GM23338 (cell line): ENCODE measurements around the gene AFF2. TPM values are rescaled to one million over a fixed set of nuclear protein-coding genes. Genes with fewer than 3 reads are reported as not detected.

Source experiments
- ATAC-seq: fragments of 200-7000 bp; cut with Tn5 transposase; 3 replicates; pipeline ENCODE4 v1.9.1; 2020
- DNase-seq: peaks from one replicate; pipeline ENCODE4 v3.0.0-alpha.2; 2015; ENCODE audit warnings: low spot score
- H2AFZ ChIP-seq: fragments of 200-600 bp; sonication (generic); 2 replicates; pipeline ENCODE4 v1.8.0; 2016; ENCODE audit warnings: antibody characterized with exemption, mild to moderate bottlenecking, moderate library complexity
- H3F3A ChIP-seq: fragments of 200-600 bp; sonication (generic); replicated peaks from 2 replicates; pipeline ENCODE4 v1.8.0; 2017; ENCODE audit warnings: antibody characterized with exemption, mixed run types, low read depth
- H3K27ac ChIP-seq: fragments of 200-600 bp; sonication (generic); 2 replicates; pipeline ENCODE4 v1.6.1; 2016; ENCODE audit warnings: low read depth
- H3K27me3 ChIP-seq: fragments of 200-600 bp; sonication (generic); 2 replicates; pipeline ENCODE4 v1.8.0; 2016; ENCODE audit warnings: mild to moderate bottlenecking, mixed run types, moderate library complexity; ENCODE audit not compliant: insufficient read depth
- H3K36me3 ChIP-seq: fragments of 200-600 bp; sonication (generic); 2 replicates; pipeline ENCODE4 v1.8.0; 2016; ENCODE audit warnings: mild to moderate bottlenecking; ENCODE audit not compliant: insufficient read depth
- H3K4me1 ChIP-seq: fragments of 200-600 bp; sonication (generic); 2 replicates; pipeline ENCODE4 v1.8.0; 2016; ENCODE audit warnings: mild to moderate bottlenecking, moderate library complexity; ENCODE audit not compliant: insufficient read depth
- H3K4me2 ChIP-seq: fragments of 200-600 bp; sonication (generic); 2 replicates; pipeline ENCODE4 v1.7.1; 2017; ENCODE audit warnings: mixed run types
- H3K4me3 ChIP-seq: fragments of 200-600 bp; sonication (generic); 2 replicates; pipeline ENCODE4 v1.6.1; 2016; ENCODE audit warnings: mixed run types
- H3K79me2 ChIP-seq: fragments of 200-600 bp; sonication (generic); replicated peaks from 2 replicates; pipeline ENCODE4 v1.8.0; 2017; ENCODE audit warnings: mild to moderate bottlenecking; ENCODE audit not compliant: insufficient read depth
- H3K9me2 ChIP-seq: fragments of 200-600 bp; sonication (generic); 2 replicates; pipeline ENCODE4 v1.8.0; 2017; ENCODE audit not compliant: insufficient read depth
- H4K20me1 ChIP-seq: fragments of 200-600 bp; sonication (generic); replicated peaks from 2 replicates; pipeline ENCODE4 v1.8.0; 2017; ENCODE audit warnings: mild to moderate bottlenecking; ENCODE audit not compliant: insufficient read depth
- H3K27ac Mint-ChIP-seq: 2 replicates; pipeline ENCODE4 v1.8.0; 2020; ENCODE audit warnings: inconsistent platforms, mild to moderate bottlenecking, moderate library complexity, mixed read lengths
- H3K27me3 Mint-ChIP-seq: 3 replicates; pipeline ENCODE4 v1.8.0; 2022; ENCODE audit warnings: low read depth, mild to moderate bottlenecking, moderate library complexity, mixed read lengths, inconsistent platforms; ENCODE audit not compliant: insufficient read depth, poor library complexity
- H3K36me3 Mint-ChIP-seq: 3 replicates; pipeline ENCODE4 v1.8.0; 2021; ENCODE audit warnings: low read depth, mild to moderate bottlenecking, inconsistent platforms, moderate library complexity, mixed read lengths
- H3K4me1 Mint-ChIP-seq: 3 replicates; pipeline ENCODE4 v1.8.0; 2020; ENCODE audit warnings: mild to moderate bottlenecking, inconsistent platforms, mixed read lengths
- H3K4me3 Mint-ChIP-seq: 3 replicates; pipeline ENCODE4 v1.8.0; 2021; ENCODE audit warnings: moderate library complexity, mild to moderate bottlenecking, inconsistent platforms, mixed read lengths
- H3K9me3 Mint-ChIP-seq: 3 replicates; pipeline ENCODE4 v1.8.0; 2020; ENCODE audit warnings: moderate library complexity, mild to moderate bottlenecking, inconsistent platforms, mixed read lengths
- CREB1 ChIP-seq: fragments of 250-450 bp; sonication (Bioruptor Pico); IDR thresholded peaks from 2 replicates; pipeline ENCODE4 v1.5.0; 2020; ENCODE audit warnings: low read depth, mild to moderate bottlenecking, moderate library complexity
- CTCF ChIP-seq, 2 experiments: fragments of 200-600 bp in 1 of 2; sonication (generic) in 1 of 2; conservative IDR thresholded peaks; 2 replicates each; pipeline versions ENCODE4 v1.5.1 to v1.6.1; 2016 to 2017; ENCODE audit warnings: antibody characterized with exemption in 2 of 2, low read depth in 2 of 2, mild to moderate bottlenecking in 2 of 2, moderate library complexity in 1 of 2
- ETS1 ChIP-seq: IDR thresholded peaks from 2 replicates; pipeline ENCODE4 v1.6.1; 2016; ENCODE audit warnings: antibody characterized with exemption
- EZH2 ChIP-seq: fragments of 200-600 bp; sonication (generic); IDR thresholded peaks from one replicate; pipeline ENCODE4 v1.8.0; 2017; ENCODE audit warnings: antibody characterized with exemption, mild to moderate bottlenecking, low read depth; ENCODE audit not compliant: unreplicated experiment
- EZH2phosphoT487 ChIP-seq: fragments of 200-600 bp; sonication (generic); IDR thresholded peaks from one replicate; pipeline ENCODE4 v1.8.1; 2018; ENCODE audit warnings: antibody characterized with exemption; ENCODE audit not compliant: unreplicated experiment
- JUNB ChIP-seq: IDR thresholded peaks from one replicate; pipeline ENCODE4 v1.6.1; 2016; ENCODE audit warnings: antibody characterized with exemption; ENCODE audit not compliant: unreplicated experiment
- NANOG ChIP-seq: IDR thresholded peaks from 2 replicates; pipeline ENCODE4 v1.6.1; 2016; ENCODE audit warnings: antibody characterized with exemption, borderline replicate concordance
- POLR2AphosphoS5 ChIP-seq: IDR thresholded peaks from 2 replicates; pipeline ENCODE4 v1.6.1; 2016; ENCODE audit warnings: antibody characterized with exemption, low read depth
- STAT1 ChIP-seq: IDR thresholded peaks from one replicate; pipeline ENCODE4 v1.6.1; 2016; ENCODE audit warnings: antibody characterized with exemption; ENCODE audit not compliant: unreplicated experiment
- ZNF114 ChIP-seq: fragments of 250-450 bp; sonication (Bioruptor Pico); IDR thresholded peaks from 2 replicates; pipeline ENCODE4 v1.5.0; 2020; ENCODE audit warnings: mild to moderate bottlenecking, moderate library complexity
- ZNF331 ChIP-seq: fragments of 250-450 bp; sonication (Bioruptor Pico); IDR thresholded peaks from 2 replicates; pipeline ENCODE4 v1.5.0; 2020; ENCODE audit warnings: low read depth, mild to moderate bottlenecking, moderate library complexity
- polyA plus RNA-seq: library from polyadenylated mRNA; unstranded; fragments of >200 nt; fragmentation: Nextera tagmentation; extraction: Ambion mirVana; gene quantifications from 2 replicates; pipeline ENCODE4 v1.2.1, GENCODE V29; 2016
- total RNA-seq: library from RNA; depleted of rRNA; stranded (reverse); fragments of >200 nt; shearing (Covaris generic); gene quantifications from 2 replicates; pipeline ENCODE4 v1.2.3, GENCODE V29; 2014
- TF ChIP-seq, protein P1 (sequence below): IDR thresholded peaks from one replicate; pipeline ENCODE4 v1.6.1; 2018; ENCODE audit warnings: antibody characterized with exemption; ENCODE audit not compliant: unreplicated experiment
- TF ChIP-seq, protein P2 (sequence below): fragments of 250-450 bp; sonication (Bioruptor Pico); IDR thresholded peaks from 2 replicates; pipeline ENCODE4 v1.5.0; 2020; ENCODE audit warnings: mild to moderate bottlenecking, moderate library complexity

Gene AFF2
- total and polyA plus RNA-seq, 2 experiments from 2014 or later: 1.6 to 5.8 TPM

GRCh38 chrX:148872881-148873280, 372.5 kb downstream of the AFF2 start:
- Histone ChIP-seq H3F3A (no peaks in the 10 kb centered on the region), H3K4me3 (no peak overlapping the region), H3K4me1 (no peaks in the 10 kb centered on the region), H3K79me2 (no peaks in the 10 kb centered on the region), H3K9me2 (no peaks in the 10 kb centered on the region), H3K4me2 (no peak overlapping the region), H4K20me1 (no peaks in the 10 kb centered on the region), H3K27ac (no peak overlapping the region), H3K27me3 (no peaks in the 10 kb centered on the region), H2AFZ (no peak overlapping the region), H3K36me3 (no peaks in the 10 kb centered on the region)
- H3K27ac Mint-ChIP-seq: no peak overlapping the region
- TF ChIP-seq, protein P1, sequence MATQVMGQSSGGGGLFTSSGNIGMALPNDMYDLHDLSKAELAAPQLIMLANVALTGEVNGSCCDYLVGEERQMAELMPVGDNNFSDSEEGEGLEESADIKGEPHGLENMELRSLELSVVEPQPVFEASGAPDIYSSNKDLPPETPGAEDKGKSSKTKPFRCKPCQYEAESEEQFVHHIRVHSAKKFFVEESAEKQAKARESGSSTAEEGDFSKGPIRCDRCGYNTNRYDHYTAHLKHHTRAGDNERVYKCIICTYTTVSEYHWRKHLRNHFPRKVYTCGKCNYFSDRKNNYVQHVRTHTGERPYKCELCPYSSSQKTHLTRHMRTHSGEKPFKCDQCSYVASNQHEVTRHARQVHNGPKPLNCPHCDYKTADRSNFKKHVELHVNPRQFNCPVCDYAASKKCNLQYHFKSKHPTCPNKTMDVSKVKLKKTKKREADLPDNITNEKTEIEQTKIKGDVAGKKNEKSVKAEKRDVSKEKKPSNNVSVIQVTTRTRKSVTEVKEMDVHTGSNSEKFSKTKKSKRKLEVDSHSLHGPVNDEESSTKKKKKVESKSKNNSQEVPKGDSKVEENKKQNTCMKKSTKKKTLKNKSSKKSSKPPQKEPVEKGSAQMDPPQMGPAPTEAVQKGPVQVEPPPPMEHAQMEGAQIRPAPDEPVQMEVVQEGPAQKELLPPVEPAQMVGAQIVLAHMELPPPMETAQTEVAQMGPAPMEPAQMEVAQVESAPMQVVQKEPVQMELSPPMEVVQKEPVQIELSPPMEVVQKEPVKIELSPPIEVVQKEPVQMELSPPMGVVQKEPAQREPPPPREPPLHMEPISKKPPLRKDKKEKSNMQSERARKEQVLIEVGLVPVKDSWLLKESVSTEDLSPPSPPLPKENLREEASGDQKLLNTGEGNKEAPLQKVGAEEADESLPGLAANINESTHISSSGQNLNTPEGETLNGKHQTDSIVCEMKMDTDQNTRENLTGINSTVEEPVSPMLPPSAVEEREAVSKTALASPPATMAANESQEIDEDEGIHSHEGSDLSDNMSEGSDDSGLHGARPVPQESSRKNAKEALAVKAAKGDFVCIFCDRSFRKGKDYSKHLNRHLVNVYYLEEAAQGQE: no peak
- no peak for TF ChIP-seq CREB1 (CRISPR knock-in tag)
- TF ChIP-seq CTCF (conservative IDR thresholded peaks at IDR 0.05; ENCODE audit: low read depth in 2 of 2): no peak
- TF ChIP-seq, protein P2, sequence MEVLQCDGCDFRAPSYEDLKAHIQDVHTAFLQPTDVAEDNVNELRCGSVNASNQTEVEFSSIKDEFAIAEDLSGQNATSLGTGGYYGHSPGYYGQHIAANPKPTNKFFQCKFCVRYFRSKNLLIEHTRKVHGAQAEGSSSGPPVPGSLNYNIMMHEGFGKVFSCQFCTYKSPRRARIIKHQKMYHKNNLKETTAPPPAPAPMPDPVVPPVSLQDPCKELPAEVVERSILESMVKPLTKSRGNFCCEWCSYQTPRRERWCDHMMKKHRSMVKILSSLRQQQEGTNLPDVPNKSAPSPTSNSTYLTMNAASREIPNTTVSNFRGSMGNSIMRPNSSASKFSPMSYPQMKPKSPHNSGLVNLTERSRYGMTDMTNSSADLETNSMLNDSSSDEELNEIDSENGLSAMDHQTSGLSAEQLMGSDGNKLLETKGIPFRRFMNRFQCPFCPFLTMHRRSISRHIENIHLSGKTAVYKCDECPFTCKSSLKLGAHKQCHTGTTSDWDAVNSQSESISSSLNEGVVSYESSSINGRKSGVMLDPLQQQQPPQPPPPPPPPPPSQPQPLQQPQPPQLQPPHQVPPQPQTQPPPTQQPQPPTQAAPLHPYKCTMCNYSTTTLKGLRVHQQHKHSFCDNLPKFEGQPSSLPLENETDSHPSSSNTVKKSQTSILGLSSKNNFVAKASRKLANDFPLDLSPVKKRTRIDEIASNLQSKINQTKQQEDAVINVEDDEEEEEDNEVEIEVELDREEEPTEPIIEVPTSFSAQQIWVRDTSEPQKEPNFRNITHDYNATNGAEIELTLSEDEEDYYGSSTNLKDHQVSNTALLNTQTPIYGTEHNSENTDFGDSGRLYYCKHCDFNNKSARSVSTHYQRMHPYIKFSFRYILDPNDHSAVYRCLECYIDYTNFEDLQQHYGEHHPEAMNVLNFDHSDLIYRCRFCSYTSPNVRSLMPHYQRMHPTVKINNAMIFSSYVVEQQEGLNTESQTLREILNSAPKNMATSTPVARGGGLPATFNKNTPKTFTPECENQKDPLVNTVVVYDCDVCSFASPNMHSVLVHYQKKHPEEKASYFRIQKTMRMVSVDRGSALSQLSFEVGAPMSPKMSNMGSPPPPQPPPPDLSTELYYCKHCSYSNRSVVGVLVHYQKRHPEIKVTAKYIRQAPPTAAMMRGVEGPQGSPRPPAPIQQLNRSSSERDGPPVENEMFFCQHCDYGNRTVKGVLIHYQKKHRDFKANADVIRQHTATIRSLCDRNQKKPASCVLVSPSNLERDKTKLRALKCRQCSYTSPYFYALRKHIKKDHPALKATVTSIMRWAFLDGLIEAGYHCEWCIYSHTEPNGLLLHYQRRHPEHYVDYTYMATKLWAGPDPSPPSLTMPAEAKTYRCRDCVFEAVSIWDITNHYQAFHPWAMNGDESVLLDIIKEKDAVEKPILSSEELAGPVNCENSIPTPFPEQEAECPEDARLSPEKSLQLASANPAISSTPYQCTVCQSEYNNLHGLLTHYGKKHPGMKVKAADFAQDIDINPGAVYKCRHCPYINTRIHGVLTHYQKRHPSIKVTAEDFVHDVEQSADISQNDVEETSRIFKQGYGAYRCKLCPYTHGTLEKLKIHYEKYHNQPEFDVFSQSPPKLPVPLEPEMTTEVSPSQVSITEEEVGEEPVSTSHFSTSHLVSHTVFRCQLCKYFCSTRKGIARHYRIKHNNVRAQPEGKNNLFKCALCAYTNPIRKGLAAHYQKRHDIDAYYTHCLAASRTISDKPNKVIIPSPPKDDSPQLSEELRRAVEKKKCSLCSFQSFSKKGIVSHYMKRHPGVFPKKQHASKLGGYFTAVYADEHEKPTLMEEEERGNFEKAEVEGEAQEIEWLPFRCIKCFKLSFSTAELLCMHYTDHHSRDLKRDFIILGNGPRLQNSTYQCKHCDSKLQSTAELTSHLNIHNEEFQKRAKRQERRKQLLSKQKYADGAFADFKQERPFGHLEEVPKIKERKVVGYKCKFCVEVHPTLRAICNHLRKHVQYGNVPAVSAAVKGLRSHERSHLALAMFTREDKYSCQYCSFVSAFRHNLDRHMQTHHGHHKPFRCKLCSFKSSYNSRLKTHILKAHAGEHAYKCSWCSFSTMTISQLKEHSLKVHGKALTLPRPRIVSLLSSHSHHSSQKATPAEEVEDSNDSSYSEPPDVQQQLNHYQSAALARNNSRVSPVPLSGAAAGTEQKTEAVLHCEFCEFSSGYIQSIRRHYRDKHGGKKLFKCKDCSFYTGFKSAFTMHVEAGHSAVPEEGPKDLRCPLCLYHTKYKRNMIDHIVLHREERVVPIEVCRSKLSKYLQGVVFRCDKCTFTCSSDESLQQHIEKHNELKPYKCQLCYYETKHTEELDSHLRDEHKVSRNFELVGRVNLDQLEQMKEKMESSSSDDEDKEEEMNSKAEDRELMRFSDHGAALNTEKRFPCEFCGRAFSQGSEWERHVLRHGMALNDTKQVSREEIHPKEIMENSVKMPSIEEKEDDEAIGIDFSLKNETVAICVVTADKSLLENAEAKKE (CRISPR knock-in tag): no peak
- no peak for TF ChIP-seq ZNF114 (CRISPR knock-in tag)
- no peak for TF ChIP-seq ZNF331 (CRISPR knock-in tag)
- TF ChIP-seq STAT1: no peak
- TF ChIP-seq JUNB: no peak
- TF ChIP-seq ETS1: no peak
- TF ChIP-seq NANOG: no peak
- no peak for TF ChIP-seq EZH2phosphoT487
- no peak for TF ChIP-seq POLR2AphosphoS5
- TF ChIP-seq EZH2: no peak
- no peaks in the 10 kb centered on the region for H3K36me3 Mint-ChIP-seq
- no peaks in the 10 kb centered on the region for H3K9me3 Mint-ChIP-seq
- peaks cover 2% of the 10 kb centered on the region for H3K27me3 Mint-ChIP-seq
- no peak for DNase-seq
- peaks cover 7% of the 10 kb centered on the region; the same call in 2 of the 3 replicates for H3K4me1 Mint-ChIP-seq
- no peak for ATAC-seq
- H3K4me3 Mint-ChIP-seq: no peak overlapping the region
